MM.1S (cell line): ENCODE results near the gene LPCAT3.

Experiments used
- EZH2 ChIP-seq: fragments of 300-600 bp; sonication (generic); optimal IDR thresholded peaks from 2 replicates; pipeline ENCODE3; 2017; ENCODE audit warnings: low read depth, mild to moderate bottlenecking, antibody characterized with exemption, low read length, mixed read lengths
- EZH2phosphoT487 ChIP-seq: fragments of 300-600 bp; sonication (generic); IDR thresholded peaks from 2 replicates; pipeline ENCODE4 v1.6.1; 2018; ENCODE audit warnings: antibody characterized with exemption, low read length
- TF ChIP-seq, protein P1 (sequence below): fragments of 300-600 bp; sonication (generic); IDR thresholded peaks from 2 replicates; pipeline ENCODE4 v1.5.1; 2016; ENCODE audit warnings: antibody characterized with exemption, low read length, mixed read lengths

DNA sequence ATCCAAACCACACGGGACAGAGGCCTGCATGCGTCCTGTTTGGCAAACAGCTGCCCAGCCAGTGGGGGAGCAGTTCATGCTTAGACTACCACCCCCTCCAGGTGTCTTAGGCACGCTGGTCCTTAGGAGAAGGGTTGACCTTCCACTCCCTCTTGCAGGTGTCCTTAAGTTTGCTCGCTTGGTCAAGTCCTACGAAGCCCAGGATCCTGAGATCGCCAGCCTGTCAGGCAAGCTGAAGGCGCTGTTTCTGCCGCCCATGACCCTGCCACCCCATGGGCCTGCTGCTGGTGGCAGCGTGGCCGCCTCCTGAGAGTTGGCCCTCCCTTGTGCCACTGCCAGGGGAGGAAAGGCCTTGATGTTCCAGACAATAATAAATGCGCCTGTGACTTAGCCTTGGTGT is 72.7 kb downstream of the LPCAT3 start:
- TF ChIP-seq EZH2 (no peak), EZH2phosphoT487 (no peak)
- TF ChIP-seq, protein P1, sequence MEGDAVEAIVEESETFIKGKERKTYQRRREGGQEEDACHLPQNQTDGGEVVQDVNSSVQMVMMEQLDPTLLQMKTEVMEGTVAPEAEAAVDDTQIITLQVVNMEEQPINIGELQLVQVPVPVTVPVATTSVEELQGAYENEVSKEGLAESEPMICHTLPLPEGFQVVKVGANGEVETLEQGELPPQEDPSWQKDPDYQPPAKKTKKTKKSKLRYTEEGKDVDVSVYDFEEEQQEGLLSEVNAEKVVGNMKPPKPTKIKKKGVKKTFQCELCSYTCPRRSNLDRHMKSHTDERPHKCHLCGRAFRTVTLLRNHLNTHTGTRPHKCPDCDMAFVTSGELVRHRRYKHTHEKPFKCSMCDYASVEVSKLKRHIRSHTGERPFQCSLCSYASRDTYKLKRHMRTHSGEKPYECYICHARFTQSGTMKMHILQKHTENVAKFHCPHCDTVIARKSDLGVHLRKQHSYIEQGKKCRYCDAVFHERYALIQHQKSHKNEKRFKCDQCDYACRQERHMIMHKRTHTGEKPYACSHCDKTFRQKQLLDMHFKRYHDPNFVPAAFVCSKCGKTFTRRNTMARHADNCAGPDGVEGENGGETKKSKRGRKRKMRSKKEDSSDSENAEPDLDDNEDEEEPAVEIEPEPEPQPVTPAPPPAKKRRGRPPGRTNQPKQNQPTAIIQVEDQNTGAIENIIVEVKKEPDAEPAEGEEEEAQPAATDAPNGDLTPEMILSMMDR, result no peak
